ENCODE results near the gene PPARD. TPM values are rescaled to one million over a fixed set of nuclear protein-coding genes. Genes with fewer than 3 reads are reported as not detected.
A peak's percentile ranks its signal among the peaks of the same experiment; 100 is the strongest.

Gene PPARD
- 30.2 TPM for total RNA-seq
- long read RNA-seq, transcript PPARD-203 (8 exons, 3,747 nt), result major isoform, 8 of 39 reads
- long read RNA-seq, partial matches to known transcripts, result 13 of 39 reads
- long read RNA-seq, other reads (novel, unspliced or antisense), result 18 of 39 reads

GRCh38 chr6:35342258-35343091 is at the start of gene PPARD:
Gene PPARD (plus strand): TSS chr6:35342558. CDS start chr6:35411088, 68,530 bp downstream.
- Histone ChIP-seq H3K27me3 (ENCODE audit: low read depth) (no peaks in the 10 kb centered on the region), H3K4me3 (peak within 1 kb of the TSS; percentile 90), H3K27ac (peak within 1 kb of the TSS; percentile 90), H3K4me1 (peaks cover 26% of the 10 kb centered on the region), H3K9me3 (no peaks in the 10 kb centered on the region), H3K36me3 (peaks cover 22% of the 10 kb centered on the region)
- DNase-seq (peak; percentile 99), ATAC-seq (peak; percentile 99 to 100)
- intact Hi-C loops (cut with DNase I), result loop anchor here (10.0 kb wide), 1 partner anchor 102 kb away; no protein-coding TSS in a partner anchor
- peak; percentile 97 for TF ChIP-seq CTCF (IDR thresholded peaks at IDR 0.05)

GRCh38 chr6:35293681-35294080 is 48.7 kb upstream of the PPARD start:
- H3K27ac ChIP-seq, result no peak overlapping the region
- no peak for DNase-seq
- no peak for TF ChIP-seq CTCF (IDR thresholded peaks at IDR 0.05)
- H3K4me3 ChIP-seq, result no peak overlapping the region
- H3K4me1 ChIP-seq, result peaks cover 20% of the 10 kb centered on the region
- no peaks in the 10 kb centered on the region for H3K9me3 ChIP-seq
- H3K36me3 ChIP-seq, result peaks cover 77% of the 10 kb centered on the region
- no peaks in the 10 kb centered on the region for H3K27me3 ChIP-seq (ENCODE audit: low read depth)
- intact Hi-C loops (cut with DNase I), result no loop called here
- ATAC-seq, result no peak

GRCh38 chr6:35294308-35294945 is 47.9 kb upstream of the PPARD start:
- Histone ChIP-seq H3K36me3 (peaks cover 69% of the 10 kb centered on the region), H3K9me3 (no peaks in the 10 kb centered on the region), H3K27ac (no peak overlapping the region), H3K27me3 (ENCODE audit: low read depth) (no peaks in the 10 kb centered on the region), H3K4me3 (no peak overlapping the region), H3K4me1 (peaks cover 27% of the 10 kb centered on the region)
- DNase-seq (no peak), ATAC-seq (peak in 1 of 2 donors; percentile 38)
- TF ChIP-seq CTCF (IDR thresholded peaks at IDR 0.05), result peak; percentile 62
- intact Hi-C loops (cut with DNase I), result no loop called here

GRCh38 chr6:35295036-35295435 is 47.3 kb upstream of the PPARD start:
- H3K27me3 ChIP-seq (ENCODE audit: low read depth), result no peaks in the 10 kb centered on the region
- no peak overlapping the region for H3K27ac ChIP-seq
- H3K4me3 ChIP-seq, result no peak overlapping the region
- TF ChIP-seq CTCF (IDR thresholded peaks at IDR 0.05), result no peak
- ATAC-seq (no peak), DNase-seq (no peak)
- intact Hi-C loops (cut with DNase I), result no loop called here
- no peaks in the 10 kb centered on the region for H3K9me3 ChIP-seq
- peaks cover 30% of the 10 kb centered on the region for H3K4me1 ChIP-seq
- H3K36me3 ChIP-seq, result peaks cover 63% of the 10 kb centered on the region

- intact Hi-C loops (cut with DNase I), result no loop called here
- peaks cover 57% of the 10 kb centered on the region for H3K36me3 ChIP-seq
- H3K27ac ChIP-seq, result no peak overlapping the region
- H3K9me3 ChIP-seq, result no peaks in the 10 kb centered on the region
- no peak for TF ChIP-seq CTCF (IDR thresholded peaks at IDR 0.05)
- peaks cover 35% of the 10 kb centered on the region for H3K4me1 ChIP-seq
- H3K4me3 ChIP-seq, result no peak overlapping the region
- DNase-seq (no peak), ATAC-seq (no peak)
- H3K27me3 ChIP-seq (ENCODE audit: low read depth), result no peaks in the 10 kb centered on the region
Measured at GRCh38 chr6:35295521-35296315, 46.6 kb upstream of the PPARD start.

Data from lower lobe of right lung (tissue), 2 donors.